GM23338 (cell line): ENCODE results near the gene CNDP1. TPM values are rescaled to one million over a fixed set of nuclear protein-coding genes. Genes with fewer than 3 reads are reported as not detected.

Experiments
- ATAC-seq: fragments of 200-7000 bp; cut with Tn5 transposase; 3 replicates; pipeline ENCODE4 v1.9.1; 2020
- DNase-seq: peaks from one replicate; pipeline ENCODE4 v3.0.0-alpha.2; 2015; ENCODE audit warnings: low spot score
- H2AFZ ChIP-seq: fragments of 200-600 bp; sonication (generic); 2 replicates; pipeline ENCODE4 v1.8.0; 2016; ENCODE audit warnings: antibody characterized with exemption, mild to moderate bottlenecking, moderate library complexity
- H3F3A ChIP-seq: fragments of 200-600 bp; sonication (generic); replicated peaks from 2 replicates; pipeline ENCODE4 v1.8.0; 2017; ENCODE audit warnings: antibody characterized with exemption, mixed run types, low read depth
- H3K27ac ChIP-seq: fragments of 200-600 bp; sonication (generic); 2 replicates; pipeline ENCODE4 v1.6.1; 2016; ENCODE audit warnings: low read depth
- H3K27me3 ChIP-seq: fragments of 200-600 bp; sonication (generic); 2 replicates; pipeline ENCODE4 v1.8.0; 2016; ENCODE audit warnings: mild to moderate bottlenecking, mixed run types, moderate library complexity; ENCODE audit not compliant: insufficient read depth
- H3K36me3 ChIP-seq: fragments of 200-600 bp; sonication (generic); 2 replicates; pipeline ENCODE4 v1.8.0; 2016; ENCODE audit warnings: mild to moderate bottlenecking; ENCODE audit not compliant: insufficient read depth
- H3K4me1 ChIP-seq: fragments of 200-600 bp; sonication (generic); 2 replicates; pipeline ENCODE4 v1.8.0; 2016; ENCODE audit warnings: mild to moderate bottlenecking, moderate library complexity; ENCODE audit not compliant: insufficient read depth
- H3K4me2 ChIP-seq: fragments of 200-600 bp; sonication (generic); 2 replicates; pipeline ENCODE4 v1.7.1; 2017; ENCODE audit warnings: mixed run types
- H3K4me3 ChIP-seq: fragments of 200-600 bp; sonication (generic); 2 replicates; pipeline ENCODE4 v1.6.1; 2016; ENCODE audit warnings: mixed run types
- H3K79me2 ChIP-seq: fragments of 200-600 bp; sonication (generic); replicated peaks from 2 replicates; pipeline ENCODE4 v1.8.0; 2017; ENCODE audit warnings: mild to moderate bottlenecking; ENCODE audit not compliant: insufficient read depth
- H3K9me2 ChIP-seq: fragments of 200-600 bp; sonication (generic); 2 replicates; pipeline ENCODE4 v1.8.0; 2017; ENCODE audit not compliant: insufficient read depth
- H4K20me1 ChIP-seq: fragments of 200-600 bp; sonication (generic); replicated peaks from 2 replicates; pipeline ENCODE4 v1.8.0; 2017; ENCODE audit warnings: mild to moderate bottlenecking; ENCODE audit not compliant: insufficient read depth
- H3K27ac Mint-ChIP-seq: 2 replicates; pipeline ENCODE4 v1.8.0; 2020; ENCODE audit warnings: inconsistent platforms, mild to moderate bottlenecking, moderate library complexity, mixed read lengths
- H3K27me3 Mint-ChIP-seq: 3 replicates; pipeline ENCODE4 v1.8.0; 2022; ENCODE audit warnings: low read depth, mild to moderate bottlenecking, moderate library complexity, mixed read lengths, inconsistent platforms; ENCODE audit not compliant: insufficient read depth, poor library complexity
- H3K36me3 Mint-ChIP-seq: 3 replicates; pipeline ENCODE4 v1.8.0; 2021; ENCODE audit warnings: low read depth, mild to moderate bottlenecking, inconsistent platforms, moderate library complexity, mixed read lengths
- H3K4me1 Mint-ChIP-seq: 3 replicates; pipeline ENCODE4 v1.8.0; 2020; ENCODE audit warnings: mild to moderate bottlenecking, inconsistent platforms, mixed read lengths
- H3K4me3 Mint-ChIP-seq: 3 replicates; pipeline ENCODE4 v1.8.0; 2021; ENCODE audit warnings: moderate library complexity, mild to moderate bottlenecking, inconsistent platforms, mixed read lengths
- H3K9me3 Mint-ChIP-seq: 3 replicates; pipeline ENCODE4 v1.8.0; 2020; ENCODE audit warnings: moderate library complexity, mild to moderate bottlenecking, inconsistent platforms, mixed read lengths
- CREB1 ChIP-seq: fragments of 250-450 bp; sonication (Bioruptor Pico); IDR thresholded peaks from 2 replicates; pipeline ENCODE4 v1.5.0; 2020; ENCODE audit warnings: low read depth, mild to moderate bottlenecking, moderate library complexity
- ETS1 ChIP-seq: IDR thresholded peaks from 2 replicates; pipeline ENCODE4 v1.6.1; 2016; ENCODE audit warnings: antibody characterized with exemption
- EZH2 ChIP-seq: fragments of 200-600 bp; sonication (generic); IDR thresholded peaks from one replicate; pipeline ENCODE4 v1.8.0; 2017; ENCODE audit warnings: antibody characterized with exemption, mild to moderate bottlenecking, low read depth; ENCODE audit not compliant: unreplicated experiment
- EZH2phosphoT487 ChIP-seq: fragments of 200-600 bp; sonication (generic); IDR thresholded peaks from one replicate; pipeline ENCODE4 v1.8.1; 2018; ENCODE audit warnings: antibody characterized with exemption; ENCODE audit not compliant: unreplicated experiment
- JUNB ChIP-seq: IDR thresholded peaks from one replicate; pipeline ENCODE4 v1.6.1; 2016; ENCODE audit warnings: antibody characterized with exemption; ENCODE audit not compliant: unreplicated experiment
- NANOG ChIP-seq: IDR thresholded peaks from 2 replicates; pipeline ENCODE4 v1.6.1; 2016; ENCODE audit warnings: antibody characterized with exemption, borderline replicate concordance
- POLR2AphosphoS5 ChIP-seq: IDR thresholded peaks from 2 replicates; pipeline ENCODE4 v1.6.1; 2016; ENCODE audit warnings: antibody characterized with exemption, low read depth
- REST ChIP-seq: IDR thresholded peaks from one replicate; pipeline ENCODE4 v1.6.1; 2018; ENCODE audit warnings: antibody characterized with exemption; ENCODE audit not compliant: unreplicated experiment
- STAT1 ChIP-seq: IDR thresholded peaks from one replicate; pipeline ENCODE4 v1.6.1; 2016; ENCODE audit warnings: antibody characterized with exemption; ENCODE audit not compliant: unreplicated experiment
- ZNF114 ChIP-seq: fragments of 250-450 bp; sonication (Bioruptor Pico); IDR thresholded peaks from 2 replicates; pipeline ENCODE4 v1.5.0; 2020; ENCODE audit warnings: mild to moderate bottlenecking, moderate library complexity
- ZNF331 ChIP-seq: fragments of 250-450 bp; sonication (Bioruptor Pico); IDR thresholded peaks from 2 replicates; pipeline ENCODE4 v1.5.0; 2020; ENCODE audit warnings: low read depth, mild to moderate bottlenecking, moderate library complexity
- ZNF462 ChIP-seq: fragments of 250-450 bp; sonication (Bioruptor Pico); IDR thresholded peaks from 2 replicates; pipeline ENCODE4 v1.5.0; 2020; ENCODE audit warnings: mild to moderate bottlenecking, moderate library complexity
- polyA plus RNA-seq: library from polyadenylated mRNA; unstranded; fragments of >200 nt; fragmentation: Nextera tagmentation; extraction: Ambion mirVana; gene quantifications from 2 replicates; pipeline ENCODE4 v1.2.1, GENCODE V29; 2016
- total RNA-seq: library from RNA; depleted of rRNA; stranded (reverse); fragments of >200 nt; shearing (Covaris generic); gene quantifications from 2 replicates; pipeline ENCODE4 v1.2.3, GENCODE V29; 2014
- TF ChIP-seq, protein P1 (sequence below), 2 experiments: fragments of 200-600 bp in 1 of 2; sonication (generic) in 1 of 2; conservative IDR thresholded peaks; 2 replicates each; pipeline versions ENCODE4 v1.5.1 to v1.6.1; 2016 to 2017; ENCODE audit warnings: antibody characterized with exemption in 2 of 2, low read depth in 2 of 2, mild to moderate bottlenecking in 2 of 2, moderate library complexity in 1 of 2

The CNDP1 gene
- total and polyA plus RNA-seq, 2 experiments from 2014 or later: 0.03 to 0.11 TPM

GRCh38 chr18:74522635-74523548 lies 11.4 kb upstream of the CNDP1 start:
- Histone ChIP-seq H3K4me2 (no peak overlapping the region), H3K9me2 (peaks cover 3% of the 10 kb centered on the region; the same call in 1 of the 2 replicates), H3K27ac (no peak overlapping the region), H3F3A (no peaks in the 10 kb centered on the region), H2AFZ (no peak overlapping the region), H3K36me3 (no peaks in the 10 kb centered on the region), H3K4me3 (no peak overlapping the region), H3K27me3 (no peaks in the 10 kb centered on the region), H3K4me1 (no peaks in the 10 kb centered on the region), H4K20me1 (no peaks in the 10 kb centered on the region), H3K79me2 (no peaks in the 10 kb centered on the region)
- peaks cover 12% of the 10 kb centered on the region for H3K27me3 Mint-ChIP-seq
- no peak overlapping the region for H3K4me3 Mint-ChIP-seq
- H3K9me3 Mint-ChIP-seq: peaks cover 43% of the 10 kb centered on the region
- no peak; the same call in 2 of the 3 replicates for ATAC-seq
- peaks cover 71% of the 10 kb centered on the region for H3K36me3 Mint-ChIP-seq
- TF ChIP-seq STAT1 (no peak), ZNF331 (CRISPR knock-in tag) (no peak), CREB1 (CRISPR knock-in tag) (no peak), REST (no peak), EZH2 (no peak), ZNF462 (CRISPR knock-in tag) (no peak), EZH2phosphoT487 (no peak), ZNF114 (CRISPR knock-in tag) (no peak), POLR2AphosphoS5 (no peak), JUNB (no peak), ETS1 (no peak), NANOG (no peak)
- TF ChIP-seq, protein P1, sequence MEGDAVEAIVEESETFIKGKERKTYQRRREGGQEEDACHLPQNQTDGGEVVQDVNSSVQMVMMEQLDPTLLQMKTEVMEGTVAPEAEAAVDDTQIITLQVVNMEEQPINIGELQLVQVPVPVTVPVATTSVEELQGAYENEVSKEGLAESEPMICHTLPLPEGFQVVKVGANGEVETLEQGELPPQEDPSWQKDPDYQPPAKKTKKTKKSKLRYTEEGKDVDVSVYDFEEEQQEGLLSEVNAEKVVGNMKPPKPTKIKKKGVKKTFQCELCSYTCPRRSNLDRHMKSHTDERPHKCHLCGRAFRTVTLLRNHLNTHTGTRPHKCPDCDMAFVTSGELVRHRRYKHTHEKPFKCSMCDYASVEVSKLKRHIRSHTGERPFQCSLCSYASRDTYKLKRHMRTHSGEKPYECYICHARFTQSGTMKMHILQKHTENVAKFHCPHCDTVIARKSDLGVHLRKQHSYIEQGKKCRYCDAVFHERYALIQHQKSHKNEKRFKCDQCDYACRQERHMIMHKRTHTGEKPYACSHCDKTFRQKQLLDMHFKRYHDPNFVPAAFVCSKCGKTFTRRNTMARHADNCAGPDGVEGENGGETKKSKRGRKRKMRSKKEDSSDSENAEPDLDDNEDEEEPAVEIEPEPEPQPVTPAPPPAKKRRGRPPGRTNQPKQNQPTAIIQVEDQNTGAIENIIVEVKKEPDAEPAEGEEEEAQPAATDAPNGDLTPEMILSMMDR (conservative IDR thresholded peaks at IDR 0.05; ENCODE audit: low read depth in 2 of 2): no peak
- peaks cover 3% of the 10 kb centered on the region; the same call in 2 of the 3 replicates for H3K4me1 Mint-ChIP-seq
- H3K27ac Mint-ChIP-seq: no peak overlapping the region
- DNase-seq: no peak
